Ovary (tissue), 3 donors: Measurements from ENCODE around the gene KLHL25.

Experiments used
- POLR2A ChIP-seq: fragments of 450-650 bp; IDR thresholded peaks from one replicate; pipeline ENCODE4 v1.6.1; 2017; ENCODE audit warnings: antibody characterized with exemption, mild to moderate bottlenecking, moderate library complexity
- TF ChIP-seq, protein P1 (sequence below), 3 donors: fragments of 450-650 bp in 2 of 3; fragments of 200-600 bp in 1 of 3; IDR thresholded peaks; one replicate each; pipeline versions ENCODE4 v1.5.1 to v1.8.0; 2016 to 2022; ENCODE audit warnings: antibody characterized with exemption in 3 of 3, mild to moderate bottlenecking in 1 of 3
- donor health status: DM: no; HTN: no; CAD: no.

- TF ChIP-seq, protein P1, sequence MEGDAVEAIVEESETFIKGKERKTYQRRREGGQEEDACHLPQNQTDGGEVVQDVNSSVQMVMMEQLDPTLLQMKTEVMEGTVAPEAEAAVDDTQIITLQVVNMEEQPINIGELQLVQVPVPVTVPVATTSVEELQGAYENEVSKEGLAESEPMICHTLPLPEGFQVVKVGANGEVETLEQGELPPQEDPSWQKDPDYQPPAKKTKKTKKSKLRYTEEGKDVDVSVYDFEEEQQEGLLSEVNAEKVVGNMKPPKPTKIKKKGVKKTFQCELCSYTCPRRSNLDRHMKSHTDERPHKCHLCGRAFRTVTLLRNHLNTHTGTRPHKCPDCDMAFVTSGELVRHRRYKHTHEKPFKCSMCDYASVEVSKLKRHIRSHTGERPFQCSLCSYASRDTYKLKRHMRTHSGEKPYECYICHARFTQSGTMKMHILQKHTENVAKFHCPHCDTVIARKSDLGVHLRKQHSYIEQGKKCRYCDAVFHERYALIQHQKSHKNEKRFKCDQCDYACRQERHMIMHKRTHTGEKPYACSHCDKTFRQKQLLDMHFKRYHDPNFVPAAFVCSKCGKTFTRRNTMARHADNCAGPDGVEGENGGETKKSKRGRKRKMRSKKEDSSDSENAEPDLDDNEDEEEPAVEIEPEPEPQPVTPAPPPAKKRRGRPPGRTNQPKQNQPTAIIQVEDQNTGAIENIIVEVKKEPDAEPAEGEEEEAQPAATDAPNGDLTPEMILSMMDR (IDR thresholded peaks at IDR 0.05) = no peak
- no peak for TF ChIP-seq POLR2A
Measured at GRCh38 chr15:85761635-85762034, 33.1 kb downstream of the KLHL25 start.
